Right renal cortex interstitium (tissue), 3 donors: ENCODE results near the gene PRPSAP2. TPM values are rescaled to one million over a fixed set of nuclear protein-coding genes. Genes with fewer than 3 reads are reported as not detected.
"Not testable (repeated sequence)": the region's sequence is repeated elsewhere in the genome, so short reads cannot be mapped to it uniquely, and the experiment has no call there.

Experiments used
- DNase-seq, 3 donors: peaks; one replicate each; pipeline ENCODE4 v3.0.0-alpha.2; 2013; ENCODE audit warnings: low read depth in 3 of 3, low spot score in 2 of 3
- polyA plus RNA-seq, 3 donors: library from polyadenylated mRNA; unstranded; fragments of 120-200 nt; gene quantifications; one replicate each; pipeline ENCODE4 v1.2.1, GENCODE V29; 2013; ENCODE audit not compliant: insufficient read length in 3 of 3

PRPSAP2 gene, protein sequence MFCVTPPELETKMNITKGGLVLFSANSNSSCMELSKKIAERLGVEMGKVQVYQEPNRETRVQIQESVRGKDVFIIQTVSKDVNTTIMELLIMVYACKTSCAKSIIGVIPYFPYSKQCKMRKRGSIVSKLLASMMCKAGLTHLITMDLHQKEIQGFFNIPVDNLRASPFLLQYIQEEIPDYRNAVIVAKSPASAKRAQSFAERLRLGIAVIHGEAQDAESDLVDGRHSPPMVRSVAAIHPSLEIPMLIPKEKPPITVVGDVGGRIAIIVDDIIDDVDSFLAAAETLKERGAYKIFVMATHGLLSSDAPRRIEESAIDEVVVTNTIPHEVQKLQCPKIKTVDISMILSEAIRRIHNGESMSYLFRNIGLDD
- polyA plus RNA-seq = 10 to 100 TPM; 60.6 to 61.4 (median 61.2) TPM

GRCh38 chr17:18857864-18858566 is at the start of gene PRPSAP2:
Gene PRPSAP2 (plus strand): TSS chr17:18858131. CDS start chr17:18865834, 7,703 bp downstream.
- DNase-seq = peak in 1 of 3 donors; percentile 54

DNA sequence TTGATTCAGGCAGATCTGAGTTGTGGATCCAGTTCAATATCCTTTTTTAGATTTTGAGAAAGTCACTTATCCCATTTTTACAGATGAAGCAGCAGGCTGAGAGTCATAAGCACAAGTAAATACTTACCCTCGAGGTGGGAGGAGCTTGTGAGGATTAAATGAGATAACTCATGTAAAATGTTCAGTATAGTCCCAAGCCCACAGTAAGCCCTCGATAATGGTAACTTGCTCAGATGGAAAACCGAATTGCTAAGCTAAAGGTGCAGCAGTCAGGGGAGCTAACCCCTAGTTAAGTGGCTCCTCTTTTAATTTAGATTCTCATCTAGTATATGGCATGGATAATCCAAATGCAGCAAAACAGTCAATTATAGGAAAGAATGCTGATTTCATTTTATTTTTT is 42.0 kb upstream of the PRPSAP2 start:
- not testable (repeated sequence) for DNase-seq

DNA sequence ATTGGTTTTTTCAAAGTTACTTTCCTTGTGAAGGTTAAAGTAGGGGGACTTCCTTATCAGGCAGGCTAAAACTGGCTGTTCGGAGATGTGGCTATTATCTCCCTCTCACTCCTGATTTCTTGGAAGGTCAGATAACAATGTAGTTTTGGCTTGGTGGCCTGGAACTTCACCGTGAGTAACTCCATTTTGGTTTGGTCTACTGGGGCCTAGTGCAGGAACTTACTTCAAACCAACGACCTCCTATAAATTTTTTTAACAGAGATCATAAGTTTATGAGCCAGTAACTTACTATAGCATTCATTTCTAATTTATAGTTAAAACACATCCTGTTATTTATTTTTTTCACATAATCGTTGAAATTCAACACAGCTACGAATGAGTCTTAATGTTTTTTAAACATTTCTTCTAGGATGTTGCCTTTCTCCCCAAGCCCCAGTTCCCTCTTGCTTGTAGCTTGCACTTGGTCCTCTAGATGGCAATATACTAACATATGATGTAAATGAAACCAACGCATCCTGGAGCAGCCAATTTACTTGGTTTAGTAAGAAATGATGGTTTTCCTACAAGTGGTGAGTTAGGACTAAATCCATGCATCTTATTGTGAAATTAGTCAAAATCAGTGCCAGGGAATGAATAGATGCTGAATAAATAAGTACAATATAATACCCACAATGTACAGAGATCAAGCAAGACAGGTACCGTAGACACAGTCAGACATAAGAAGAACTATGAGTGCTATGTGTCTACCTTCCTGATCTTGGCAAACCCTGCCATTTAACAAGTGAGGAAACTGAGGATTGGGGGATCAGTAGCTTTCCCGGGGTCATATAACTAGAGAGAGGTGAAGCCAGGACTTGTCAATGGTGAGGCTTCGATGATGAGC is 41.2 kb upstream of the PRPSAP2 start:
- peak; percentile 14 to 27 (median 17) for DNase-seq

GRCh38 chr17:18821430-18821829 is 36.5 kb upstream of the PRPSAP2 start:
- not testable (repeated sequence) for DNase-seq

DNA sequence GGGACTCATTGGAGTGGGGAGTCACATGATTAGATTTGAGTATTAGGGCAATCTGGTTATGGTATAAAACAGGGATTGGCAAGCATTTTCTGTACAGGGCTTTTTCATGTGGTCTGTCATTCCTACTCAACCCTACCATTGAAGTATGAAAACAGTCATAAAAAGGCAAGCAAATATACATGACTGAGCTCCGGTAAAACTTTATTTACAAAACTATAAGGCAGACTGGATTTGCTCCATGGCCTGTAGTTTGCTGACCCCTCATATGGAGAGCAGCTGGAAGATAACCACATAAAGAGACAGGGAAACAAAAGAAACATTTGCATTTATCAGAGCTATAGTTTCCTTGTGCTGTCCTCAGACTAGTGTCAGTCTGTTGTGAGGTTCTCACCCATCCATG is 30.3 kb upstream of the PRPSAP2 start:
- not testable (repeated sequence) for DNase-seq

DNA sequence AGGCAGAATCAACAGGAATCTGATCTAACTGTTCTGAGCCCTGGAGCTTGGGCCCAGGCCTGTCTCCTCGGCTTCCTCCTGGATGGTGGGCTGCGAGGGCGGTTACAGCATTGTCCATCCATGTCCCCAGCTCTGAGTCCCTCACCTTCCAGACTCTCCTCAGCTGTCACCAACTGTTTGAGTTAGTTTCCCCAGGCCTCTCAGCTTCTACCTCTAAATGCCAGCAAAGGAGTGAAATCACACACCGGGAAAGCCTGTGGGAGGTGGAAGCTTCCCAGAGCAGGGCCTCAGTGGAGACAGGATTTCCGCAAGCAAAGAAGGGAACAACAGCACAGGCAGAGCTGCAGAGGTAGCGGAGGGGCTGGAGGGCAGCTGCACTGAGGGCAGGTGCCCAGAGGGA is 9.4 kb upstream of the PRPSAP2 start:
- no peak for DNase-seq

DNA sequence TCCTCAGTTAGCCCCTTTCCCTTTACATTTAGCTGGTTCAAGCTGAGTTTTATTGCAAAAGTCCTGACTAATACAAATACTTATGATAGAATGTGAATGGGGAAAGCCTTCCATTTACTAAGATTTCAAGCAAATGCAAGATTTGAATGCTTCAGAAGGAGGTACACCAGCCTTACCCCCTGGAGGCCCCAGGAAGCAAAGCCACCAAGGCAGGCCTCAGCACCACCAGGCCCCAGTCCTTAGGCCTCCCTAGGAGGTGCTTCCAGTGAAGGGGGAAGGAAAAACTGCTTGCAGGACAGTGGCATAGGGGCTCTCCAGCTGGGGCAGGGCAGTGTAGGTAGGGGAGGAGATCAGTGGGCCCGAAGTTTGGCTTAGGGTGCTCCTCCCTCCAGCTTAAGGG is 7.3 kb upstream of the PRPSAP2 start:
- DNase-seq = no peak

DNA sequence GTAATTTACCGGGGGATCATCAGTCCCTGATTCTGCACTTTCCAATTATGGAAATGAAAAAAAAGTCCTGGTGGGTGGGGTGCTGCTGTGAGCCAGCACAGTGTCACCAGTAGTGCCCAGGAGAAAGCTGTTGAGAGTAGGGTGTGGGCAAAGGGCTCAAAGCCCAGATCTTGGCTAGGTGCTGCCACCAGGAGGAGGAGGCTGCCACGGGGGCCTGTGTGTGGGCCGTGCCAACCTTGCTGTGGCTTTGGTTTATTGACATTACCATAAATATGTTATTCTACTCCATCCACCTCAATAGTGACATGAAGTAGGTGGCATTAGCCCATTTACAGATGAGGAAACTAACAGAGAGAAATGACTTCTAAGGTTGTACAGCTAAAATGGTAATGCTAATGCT is 6.7 kb upstream of the PRPSAP2 start:
- no peak for DNase-seq

GRCh38 chr17:18854956-18855355 is 3.0 kb upstream of the PRPSAP2 start:
- no peak for DNase-seq

DNA sequence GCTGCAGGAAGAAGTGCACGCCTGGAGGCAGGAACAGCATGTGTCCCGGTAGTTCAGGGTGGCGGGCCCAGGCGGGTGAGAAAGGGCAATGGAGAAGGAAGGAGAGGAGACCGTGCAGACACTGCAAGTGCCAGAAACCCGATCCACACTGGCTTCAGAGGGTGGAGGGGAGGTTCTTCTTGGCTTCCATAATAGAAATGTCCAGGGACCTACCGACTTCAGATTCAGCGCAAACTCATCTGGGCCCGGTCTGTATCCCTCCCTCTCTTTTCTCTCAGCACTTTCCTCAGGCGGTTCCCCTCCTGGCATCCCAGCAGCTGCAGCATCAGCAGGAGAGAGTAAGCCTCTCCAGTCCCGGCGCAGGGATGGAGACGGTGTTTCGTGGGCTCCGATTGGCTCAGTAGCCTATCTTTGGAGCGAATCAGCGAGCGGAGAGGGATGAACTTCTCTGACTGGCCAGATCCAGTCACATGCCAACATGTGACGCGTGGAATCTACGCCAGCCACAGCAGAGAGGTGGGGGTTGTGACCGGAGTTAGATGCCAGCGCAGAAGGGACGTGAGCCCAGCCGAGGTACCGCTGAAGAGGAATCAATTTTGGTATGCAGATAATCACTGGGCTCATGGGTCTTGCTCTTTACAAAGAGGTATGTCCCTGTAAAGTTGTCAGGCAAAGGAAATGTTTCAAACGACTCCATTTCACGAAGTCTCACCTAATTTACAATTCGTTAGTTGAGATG is 1.9 kb upstream of the PRPSAP2 start:
- peak; percentile 86 to 95 (median 88) for DNase-seq

DNA sequence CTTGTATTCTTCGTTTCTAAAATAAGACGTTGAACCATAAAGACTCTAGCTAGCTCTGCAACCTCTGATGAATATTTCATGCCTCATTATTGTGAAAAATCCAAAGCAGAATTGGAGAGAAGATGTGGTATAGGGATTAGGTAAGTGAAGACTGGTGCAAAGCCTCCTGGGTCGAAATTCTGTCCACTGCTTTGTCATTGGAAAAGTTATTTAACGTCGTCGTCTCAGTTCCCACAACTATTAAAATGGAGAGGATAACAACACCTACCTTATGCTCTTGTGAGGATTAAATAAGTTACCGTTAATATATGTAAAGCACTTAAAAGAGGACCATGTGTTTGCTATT is 1.4 kb upstream of the PRPSAP2 start:
- DNase-seq = no peak

DNA sequence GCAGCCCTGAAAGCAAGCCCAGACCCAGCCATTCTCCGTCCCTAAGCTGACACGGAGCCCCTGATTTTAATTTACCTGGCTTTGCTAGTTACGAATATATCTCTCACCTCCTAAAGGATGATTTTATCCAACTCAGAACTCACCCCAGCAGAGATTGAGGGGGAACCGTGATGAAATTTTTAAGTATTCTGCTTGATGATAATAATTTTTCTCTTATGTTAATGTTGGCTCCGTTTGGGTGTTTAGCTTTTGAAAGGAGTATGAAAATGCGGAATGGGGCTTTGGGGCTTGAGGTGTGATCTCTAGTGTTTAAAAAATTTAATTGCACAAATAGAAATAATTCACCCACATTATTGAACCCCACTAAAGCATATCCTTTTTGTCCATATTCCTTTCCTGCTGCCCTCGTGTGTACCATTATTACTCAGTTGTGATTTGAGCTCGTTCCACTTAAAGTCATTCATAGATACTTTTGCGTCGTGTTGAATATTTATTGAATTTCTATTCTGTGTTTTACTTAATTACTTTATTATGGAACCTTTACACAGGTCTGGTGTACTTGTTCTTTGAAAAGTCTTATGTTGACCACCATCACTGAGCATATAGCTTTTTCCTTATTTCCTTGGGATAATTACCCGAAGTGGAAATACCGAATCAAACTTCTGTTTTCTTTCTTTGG is 775 bp downstream of the PRPSAP2 start:
- DNase-seq = no peak

GRCh38 chr17:18859256-18859655 is 1.3 kb downstream of the PRPSAP2 start:
- DNase-seq = no peak

GRCh38 chr17:18860161-18860972 is 2.4 kb downstream of the PRPSAP2 start:
- no peak for DNase-seq

DNA sequence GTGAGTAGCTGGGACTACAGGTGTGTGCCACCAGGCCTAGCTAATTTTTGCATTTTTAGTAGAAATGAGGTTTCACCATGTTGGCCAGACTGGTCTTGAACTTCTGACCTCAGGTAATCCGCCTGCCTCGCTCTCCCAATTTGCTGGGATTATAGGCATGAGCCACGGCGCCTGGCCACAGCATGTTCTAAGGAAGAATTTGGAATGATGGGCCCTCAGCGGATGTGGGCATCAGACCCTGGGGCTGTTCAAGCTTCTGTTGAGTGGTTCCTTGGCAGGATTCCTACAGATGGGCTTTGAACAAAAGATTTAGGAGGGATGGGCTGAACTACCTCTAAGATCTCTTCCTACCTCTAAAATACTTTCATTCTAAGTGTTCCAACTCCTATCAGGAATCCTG is 4.1 kb downstream of the PRPSAP2 start:
- DNase-seq = no peak

DNA sequence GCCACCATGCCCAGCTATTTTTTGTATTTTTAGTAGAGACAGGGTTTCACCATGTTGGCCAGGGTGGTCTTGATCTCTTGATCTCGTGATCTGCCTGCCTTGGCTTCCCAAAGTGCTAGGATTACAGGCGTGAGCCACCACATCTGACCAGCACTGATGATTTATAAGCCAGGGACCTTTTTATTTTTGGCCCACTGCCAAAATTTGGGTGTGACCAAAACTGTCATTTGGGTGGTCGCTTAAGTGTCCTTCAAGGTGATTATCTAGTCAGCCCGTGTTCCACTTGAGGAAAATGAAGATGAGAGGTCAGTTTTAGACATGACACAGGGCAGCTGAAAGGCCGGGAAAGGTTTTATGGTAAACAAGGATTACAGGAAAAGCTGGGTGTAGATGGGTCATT is 7.1 kb downstream of the PRPSAP2 start:
- not testable (repeated sequence) for DNase-seq

GRCh38 chr17:18866866-18867813 is 9.2 kb downstream of the PRPSAP2 start:
- no peak for DNase-seq

GRCh38 chr17:18877104-18877645 is 19.2 kb downstream of the PRPSAP2 start:
- no peak for DNase-seq
